ENCODE data around the gene RBBP8NL.

- TF ChIP-seq CTCF (conservative IDR thresholded peaks at IDR 0.05) (no peak), EZH2 (IDR thresholded peaks at IDR 0.05; ENCODE audit: low read depth) (no peak)
Measured at GRCh38 chr20:62437927-62438326, 10.6 kb upstream of the RBBP8NL start.

Measured in PC-9 (cell line).